GM19193 (cell line): ENCODE results near the gene ACTN4.

Experiments
- POLR2A ChIP-seq: IDR thresholded peaks from 4 replicates; pipeline ENCODE4 v1.6.1; 2011; ENCODE audit not compliant: insufficient read depth, insufficient read length; ENCODE audit errors: extremely low read depth

The ACTN4 gene

DNA sequence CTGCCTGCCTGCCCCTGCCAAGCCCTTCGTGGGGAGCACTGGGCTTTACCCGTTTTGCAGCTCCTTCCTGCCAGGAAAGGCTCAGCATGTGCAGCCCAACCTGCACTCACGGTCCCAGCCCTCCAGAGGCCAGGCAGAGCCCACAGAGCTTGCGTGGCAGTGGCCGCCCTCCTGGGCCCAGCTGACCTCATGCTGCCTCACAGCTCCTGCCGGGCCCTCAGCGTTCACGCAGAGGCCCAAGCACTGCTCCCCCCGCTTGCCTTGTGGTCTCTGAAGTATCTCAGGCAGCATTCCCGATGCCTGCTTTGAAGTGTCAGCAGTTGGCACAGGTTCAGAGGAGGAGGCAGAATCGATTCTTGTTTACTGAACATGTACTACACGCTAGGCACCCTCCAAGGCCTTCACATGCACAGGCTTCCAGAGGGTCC, 64.3 kb downstream of the ACTN4 start:
- no peak for TF ChIP-seq POLR2A

DNA sequence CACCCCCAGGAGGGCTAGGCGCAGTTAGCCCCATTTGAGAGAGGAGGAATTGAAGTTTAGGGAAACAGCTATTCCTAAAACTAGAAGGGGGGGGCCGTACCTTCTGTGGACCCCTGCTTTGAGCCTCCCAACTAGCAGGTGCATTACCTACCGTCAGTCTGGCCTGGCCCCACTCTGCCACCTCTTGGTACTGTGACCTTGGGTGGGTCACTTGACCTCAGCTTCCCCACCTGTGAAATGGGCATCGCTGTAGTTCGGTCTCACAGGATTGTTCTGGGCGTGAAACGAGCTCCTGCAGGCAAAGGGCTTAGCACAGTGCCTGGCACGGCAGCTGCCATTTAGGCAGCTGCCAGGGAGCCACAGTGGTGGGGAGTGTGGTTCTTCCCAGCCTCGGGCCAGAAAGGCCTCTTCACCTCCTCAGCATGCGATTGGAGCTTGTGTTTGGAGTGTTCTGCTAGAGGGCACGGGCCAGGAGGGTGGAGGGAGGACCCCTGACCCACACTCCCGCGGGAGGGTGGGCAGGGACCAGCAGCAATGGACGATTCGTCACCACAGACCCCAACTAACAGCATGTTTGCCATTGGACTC, 64.8 kb downstream of the ACTN4 start:
- no peak for TF ChIP-seq POLR2A

DNA sequence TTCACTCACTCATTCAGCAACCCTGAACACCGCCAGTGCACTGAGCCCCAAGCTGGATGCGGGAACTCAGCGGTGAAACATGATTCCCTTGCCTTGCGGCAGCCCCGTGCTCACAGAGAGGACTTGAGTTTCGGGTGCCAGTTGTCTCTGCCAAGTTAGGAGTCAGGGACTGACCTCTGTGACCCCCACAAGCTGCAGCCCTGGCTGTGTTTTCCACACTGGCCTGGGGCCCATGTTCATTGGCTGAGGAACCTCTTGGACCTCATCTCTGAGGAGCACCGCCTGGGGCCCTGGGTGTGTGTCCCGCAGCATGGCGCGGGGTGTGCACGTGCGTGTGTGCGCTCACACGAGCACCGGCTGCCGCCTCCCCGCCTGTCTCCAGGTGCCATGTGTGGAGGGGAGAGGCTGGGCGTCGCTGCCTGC, 65.8 kb downstream of the ACTN4 start:
- no peak for TF ChIP-seq POLR2A

DNA sequence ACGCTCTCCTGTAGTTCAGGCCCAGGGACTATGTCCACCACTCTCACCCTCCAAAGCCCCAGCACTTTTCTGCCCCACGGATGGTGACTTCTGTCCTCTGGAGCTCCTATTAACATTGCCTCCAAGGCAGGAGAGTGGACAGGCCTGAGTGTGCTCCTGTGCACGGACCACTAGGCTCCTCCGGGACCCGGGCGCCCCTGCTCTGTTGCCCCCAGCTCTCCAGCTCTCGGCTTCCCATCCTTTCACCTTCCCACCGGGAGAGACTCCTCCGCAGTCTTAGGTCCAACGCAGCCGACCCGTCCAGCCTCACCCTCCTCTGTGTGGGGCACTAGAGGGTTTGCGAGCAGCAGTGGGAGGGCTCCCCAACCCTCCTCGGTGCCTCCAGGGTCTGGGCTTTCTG, 66.4 kb downstream of the ACTN4 start:
- peak; percentile 8 for TF ChIP-seq POLR2A

DNA sequence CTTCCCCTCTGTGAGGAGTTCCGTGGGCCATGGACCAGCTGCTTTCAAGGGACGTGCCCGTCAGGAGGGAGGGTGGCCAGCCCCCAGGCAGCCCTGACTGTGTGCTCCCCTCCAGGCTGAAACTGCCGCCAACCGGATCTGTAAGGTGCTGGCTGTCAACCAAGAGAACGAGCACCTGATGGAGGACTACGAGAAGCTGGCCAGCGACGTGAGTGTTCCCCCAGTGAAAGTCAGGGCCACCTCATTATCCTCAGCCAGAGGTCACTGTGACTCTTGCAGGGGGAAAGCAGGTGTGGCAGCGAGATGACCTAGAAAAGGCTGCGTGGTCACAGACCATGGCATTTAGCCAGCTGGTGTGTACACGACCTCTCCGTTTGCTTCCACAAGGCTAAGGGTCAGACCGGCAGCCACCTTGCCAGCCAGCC, 66.9 kb downstream of the ACTN4 start:
- no peak for TF ChIP-seq POLR2A

DNA sequence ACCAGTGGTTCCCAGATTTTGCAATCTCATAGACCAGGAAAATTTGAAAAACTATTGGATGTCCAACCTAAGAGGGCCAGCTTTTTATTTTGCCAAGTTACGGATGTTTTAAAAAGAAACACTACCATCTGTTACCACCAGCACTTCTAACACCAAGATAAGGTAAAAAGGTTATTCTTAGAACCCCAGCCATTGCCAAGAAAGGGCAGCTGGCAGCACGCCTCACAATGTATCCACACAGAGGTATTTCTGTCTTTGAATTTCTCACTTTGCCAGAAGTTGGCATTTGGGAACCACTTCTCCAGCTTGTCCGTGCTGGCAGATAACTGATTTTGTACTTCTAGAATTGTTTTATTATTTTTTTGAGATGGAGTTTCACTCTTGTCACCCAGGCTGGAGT, 68.1 kb downstream of the ACTN4 start:
- no peak for TF ChIP-seq POLR2A

DNA sequence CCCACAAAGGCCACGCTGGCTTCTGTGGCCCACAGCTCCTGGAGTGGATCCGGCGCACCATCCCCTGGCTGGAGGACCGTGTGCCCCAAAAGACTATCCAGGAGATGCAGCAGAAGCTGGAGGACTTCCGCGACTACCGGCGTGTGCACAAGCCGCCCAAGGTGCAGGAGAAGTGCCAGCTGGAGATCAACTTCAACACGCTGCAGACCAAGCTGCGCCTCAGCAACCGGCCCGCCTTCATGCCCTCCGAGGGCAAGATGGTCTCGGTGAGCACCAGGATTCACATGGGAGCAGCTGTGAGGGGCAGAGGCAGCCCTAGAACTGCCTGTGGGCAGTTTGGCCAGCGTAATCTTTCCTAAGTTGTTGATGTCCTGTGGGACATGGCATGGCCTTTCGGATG, 69.6 kb downstream of the ACTN4 start:
- no peak for TF ChIP-seq POLR2A

DNA sequence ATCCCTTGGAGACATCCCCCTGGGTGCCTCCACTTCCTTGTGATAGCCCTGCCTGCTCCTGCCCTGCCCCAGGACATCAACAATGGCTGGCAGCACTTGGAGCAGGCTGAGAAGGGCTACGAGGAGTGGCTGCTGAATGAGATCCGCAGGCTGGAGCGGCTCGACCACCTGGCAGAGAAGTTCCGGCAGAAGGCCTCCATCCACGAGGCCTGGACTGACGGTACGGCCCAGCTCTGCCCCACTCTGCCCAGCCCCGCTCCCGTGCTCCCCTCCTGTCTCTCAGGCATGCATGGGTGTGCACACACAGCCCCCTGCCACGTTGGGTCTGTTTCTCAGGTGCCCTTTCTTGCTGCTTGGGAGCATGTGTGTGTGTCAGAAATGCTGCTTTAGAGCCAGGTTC, 70.4 kb downstream of the ACTN4 start:
- no peak for TF ChIP-seq POLR2A

DNA sequence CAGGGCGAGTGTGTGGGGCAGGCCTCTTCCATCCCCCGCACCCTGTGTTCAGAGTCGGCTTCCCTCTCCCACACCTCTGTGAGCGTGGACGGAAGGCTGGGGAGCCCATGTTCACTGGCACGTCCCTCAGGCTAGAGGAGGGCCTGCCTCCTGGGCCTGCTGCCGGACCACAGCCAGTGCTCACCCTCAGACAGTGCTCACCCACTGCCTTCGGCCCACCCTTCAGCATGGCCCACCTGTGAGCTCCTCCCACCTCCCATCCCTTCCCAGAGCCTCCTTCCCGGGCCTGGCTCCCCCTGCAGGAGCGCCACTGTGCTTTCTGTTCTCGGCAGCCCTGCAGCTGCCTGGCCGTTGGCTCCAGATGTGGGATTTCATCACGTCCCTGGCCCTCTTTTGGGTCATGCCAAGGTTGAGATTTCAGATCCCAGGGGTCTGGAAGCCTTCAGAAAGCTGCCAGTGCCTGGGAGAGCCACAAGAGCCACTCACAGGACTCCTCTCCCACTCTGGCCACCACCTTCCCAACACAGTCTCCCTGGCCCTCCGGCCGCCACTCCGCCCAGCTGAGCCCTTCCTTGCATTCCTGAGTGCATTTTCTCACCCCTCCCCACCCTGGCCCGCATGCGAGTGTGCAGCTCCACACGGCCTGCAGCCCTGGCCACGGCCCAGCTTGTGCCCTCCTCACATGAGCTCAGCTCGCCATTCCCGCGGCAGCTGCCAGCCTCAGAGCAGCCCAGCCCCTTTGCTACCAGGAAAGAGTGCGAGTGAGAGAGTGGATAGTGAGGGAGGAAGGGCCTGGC, 71.5 kb downstream of the ACTN4 start:
- no peak for TF ChIP-seq POLR2A

DNA sequence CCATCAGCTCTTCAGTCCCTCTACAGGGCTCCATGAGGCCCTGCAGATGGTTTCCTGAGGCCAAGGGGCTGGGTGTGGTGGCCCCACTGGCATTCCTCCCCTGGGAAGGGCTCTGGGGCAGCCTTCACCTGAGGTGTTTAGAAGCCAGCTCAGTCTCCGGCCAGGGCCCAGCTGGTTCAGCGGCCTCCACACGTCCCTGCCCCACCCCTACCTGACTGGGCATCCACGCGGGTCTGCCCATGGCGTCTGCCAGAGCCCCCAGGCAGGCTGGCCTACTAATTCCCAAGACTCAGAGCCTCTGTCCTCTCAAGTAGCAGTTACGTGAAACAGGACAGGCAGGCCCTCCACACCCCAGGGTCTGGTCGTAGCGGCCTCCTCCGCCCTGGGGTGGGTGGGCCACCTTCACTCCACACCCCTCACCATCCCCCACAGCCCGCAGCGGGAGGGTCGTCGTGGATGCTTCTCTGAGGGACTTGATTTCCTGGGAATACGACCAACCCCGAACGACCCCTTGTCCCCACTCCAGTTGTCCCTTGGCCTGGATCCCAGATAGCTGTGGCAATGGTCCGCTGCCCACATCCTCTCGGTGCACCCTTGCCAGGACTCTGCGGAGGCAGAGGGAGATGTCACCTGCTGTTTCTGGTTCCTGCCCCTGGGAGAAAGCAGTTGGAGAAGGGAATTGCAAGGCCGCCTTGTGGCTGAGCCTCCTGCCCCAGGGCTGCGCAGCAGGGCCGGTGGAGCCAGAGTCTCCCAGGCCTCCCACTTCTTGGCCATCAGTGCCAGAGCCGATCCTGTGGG, 72.5 kb downstream of the ACTN4 start:
- no peak for TF ChIP-seq POLR2A

DNA sequence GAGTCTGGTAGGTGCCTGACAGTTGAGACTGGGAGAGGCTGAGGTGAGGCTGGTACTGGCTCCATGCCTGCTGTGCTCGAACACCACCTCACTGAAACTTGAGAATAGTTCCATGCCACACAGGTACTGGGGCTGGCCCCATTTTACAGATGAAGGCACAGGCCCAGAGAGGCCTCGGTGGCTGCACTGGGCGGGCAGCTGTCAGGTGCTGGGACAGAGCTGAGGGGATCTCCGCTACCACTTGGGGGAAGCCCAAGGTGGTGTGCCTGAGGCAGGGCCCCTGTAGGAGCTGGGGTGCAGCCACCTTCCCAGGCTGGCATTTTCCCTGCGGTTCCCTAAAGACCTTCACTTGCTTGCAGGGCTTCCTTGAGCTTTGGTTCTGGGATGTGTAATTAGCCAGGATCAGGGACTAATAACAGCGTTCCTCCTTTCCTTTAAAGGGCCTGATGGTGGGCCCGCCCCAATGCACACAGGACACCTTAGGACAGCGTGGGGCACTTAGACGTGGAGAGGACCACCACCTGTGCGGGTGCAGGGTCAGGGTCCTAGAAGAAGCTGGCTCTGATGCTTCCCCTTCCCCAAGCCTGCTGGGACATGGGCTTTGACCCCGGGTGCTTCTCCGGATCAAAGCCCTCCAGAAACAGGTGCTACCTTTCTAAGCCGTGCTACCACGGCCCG, 73.2 kb downstream of the ACTN4 start:
- no peak for TF ChIP-seq POLR2A

DNA sequence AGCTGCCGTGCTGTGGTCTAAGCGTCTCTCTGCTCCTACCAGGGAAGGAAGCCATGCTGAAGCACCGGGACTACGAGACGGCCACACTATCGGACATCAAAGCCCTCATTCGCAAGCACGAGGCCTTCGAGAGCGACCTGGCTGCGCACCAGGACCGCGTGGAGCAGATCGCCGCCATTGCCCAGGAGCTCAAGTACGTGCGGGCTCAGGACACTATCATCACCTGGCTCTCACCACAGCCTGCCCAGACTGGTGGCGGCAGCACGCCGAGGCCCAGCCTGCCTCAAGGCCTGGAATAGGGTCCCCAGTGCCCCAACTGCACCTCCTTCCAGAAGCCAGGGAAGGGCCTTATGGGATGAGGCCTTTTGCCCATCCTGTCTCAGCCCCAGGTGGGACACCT, 74.0 kb downstream of the ACTN4 start:
- TF ChIP-seq POLR2A: no peak

DNA sequence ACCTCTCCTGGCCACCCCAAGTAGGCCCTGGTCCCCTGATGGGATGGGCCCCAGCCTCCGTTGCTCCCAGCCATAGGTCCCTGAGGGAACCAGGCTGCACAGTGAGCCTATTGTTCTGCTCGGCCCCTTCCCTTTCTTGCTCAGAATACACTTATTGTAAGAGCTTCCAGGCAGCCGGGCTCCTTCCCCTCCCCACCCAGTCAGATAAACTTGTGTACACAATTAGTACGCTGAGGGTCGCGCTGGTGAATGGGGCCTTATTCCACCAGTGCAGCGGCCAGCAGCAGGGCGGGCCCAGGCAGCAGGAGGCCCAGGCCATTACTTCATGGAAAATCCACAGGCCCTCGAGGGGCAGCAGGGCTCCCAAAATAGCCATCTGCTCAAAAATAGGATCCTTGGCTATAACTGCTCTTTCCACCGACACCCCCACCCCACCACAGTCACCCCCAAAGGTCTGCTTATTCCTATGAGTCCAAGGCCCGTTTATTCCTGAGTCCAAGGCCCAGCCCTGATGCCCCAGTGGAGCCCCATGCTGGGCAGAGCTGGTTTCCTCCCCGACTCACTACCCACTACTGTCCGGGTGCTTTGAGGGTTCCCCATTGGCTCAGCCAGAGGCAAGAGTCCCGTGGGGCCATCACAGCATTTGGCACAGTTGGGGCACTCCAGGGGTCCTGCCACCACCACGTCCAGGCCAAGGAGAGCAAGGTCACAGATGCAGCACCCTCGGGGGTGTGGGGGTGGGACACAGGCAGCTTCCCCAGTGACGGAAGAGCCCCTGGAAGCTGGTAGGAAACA, 74.7 kb downstream of the ACTN4 start:
- TF ChIP-seq POLR2A: no peak

DNA sequence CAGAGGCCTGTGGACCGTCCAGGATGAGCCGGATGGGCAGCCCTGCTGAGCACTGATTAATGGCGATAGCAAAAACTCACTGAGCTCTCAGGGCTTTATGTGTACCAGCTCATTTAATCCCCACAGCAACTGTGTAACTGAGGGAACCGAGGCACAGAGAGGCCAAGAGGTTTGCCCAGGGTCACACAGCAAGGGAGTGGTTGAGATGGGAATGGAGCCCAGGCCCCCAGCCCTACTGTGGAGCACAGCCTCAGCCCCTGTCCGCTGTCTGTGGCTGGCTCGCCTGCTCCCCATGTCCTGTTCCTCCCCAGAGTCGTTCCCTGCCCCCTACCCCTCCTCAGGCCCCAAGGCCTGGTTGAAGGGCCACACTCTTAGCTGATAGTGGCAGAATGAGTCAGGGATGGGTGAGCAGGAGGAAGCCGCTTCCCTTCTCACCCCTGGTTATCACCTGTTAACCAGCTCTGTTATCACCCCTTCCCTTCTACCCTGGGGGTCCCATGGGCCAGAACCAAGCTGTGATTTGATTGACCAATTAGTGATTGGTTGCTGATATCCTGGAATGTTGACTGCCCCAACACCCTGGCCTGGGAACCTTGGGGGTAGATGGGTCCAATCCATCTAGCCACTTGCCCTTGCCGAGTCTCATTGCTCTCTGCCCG, 75.6 kb downstream of the ACTN4 start:
- no peak for TF ChIP-seq POLR2A

DNA sequence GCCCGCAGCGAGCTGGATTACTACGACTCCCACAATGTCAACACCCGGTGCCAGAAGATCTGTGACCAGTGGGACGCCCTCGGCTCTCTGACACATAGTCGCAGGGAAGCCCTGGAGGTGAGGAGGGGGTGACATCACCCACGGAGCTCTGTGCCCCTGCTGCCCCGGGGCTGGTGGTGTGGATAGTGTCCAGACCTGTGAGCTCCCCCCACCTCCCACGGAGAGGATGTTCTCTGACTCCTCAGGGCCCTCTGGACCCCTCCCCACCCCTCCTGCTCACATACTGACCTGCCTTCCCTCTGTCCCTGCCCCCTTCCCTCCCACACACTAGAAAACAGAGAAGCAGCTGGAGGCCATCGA, 76.1 kb downstream of the ACTN4 start:
- TF ChIP-seq POLR2A: no peak
